NCI-H2196 (cell line): ENCODE measurements around the gene RNF114.
"Not testable (repeated sequence)": the region's sequence is repeated elsewhere in the genome, so short reads cannot be mapped to it uniquely, and the experiment has no call there.

Experiments
- DNase-seq: peaks from one replicate; lab custom pipeline; 2025; ENCODE audit not compliant: unreplicated experiment; lab: John Stamatoyannopoulos, UW

Gene RNF114

DNA sequence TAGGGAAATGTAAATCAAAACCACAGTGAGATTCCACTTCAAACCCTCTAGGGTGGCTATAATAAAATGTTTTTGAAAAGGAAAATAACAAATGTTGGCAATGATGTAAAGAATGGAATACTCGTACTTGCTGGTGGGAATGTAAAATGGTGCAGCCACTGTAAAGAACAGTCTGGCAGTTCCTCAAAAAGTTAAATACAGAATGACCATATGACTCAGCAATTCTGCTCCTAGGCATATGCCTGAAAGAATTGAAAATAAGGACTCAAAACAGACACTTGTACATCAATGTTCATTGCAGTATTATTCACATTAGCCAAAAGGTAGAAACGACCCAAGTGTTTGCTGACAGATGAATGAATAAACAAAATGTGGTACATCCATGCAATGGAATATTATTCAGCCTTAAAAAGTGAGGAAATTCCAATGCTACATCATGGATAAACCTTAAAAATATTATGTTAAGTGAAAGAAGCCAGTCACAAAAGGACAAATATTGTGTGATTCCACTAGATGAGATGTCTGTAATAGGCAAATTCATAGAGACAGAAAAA is 10.2 kb upstream of the RNF114 start:
- DNase-seq = no peak

DNA sequence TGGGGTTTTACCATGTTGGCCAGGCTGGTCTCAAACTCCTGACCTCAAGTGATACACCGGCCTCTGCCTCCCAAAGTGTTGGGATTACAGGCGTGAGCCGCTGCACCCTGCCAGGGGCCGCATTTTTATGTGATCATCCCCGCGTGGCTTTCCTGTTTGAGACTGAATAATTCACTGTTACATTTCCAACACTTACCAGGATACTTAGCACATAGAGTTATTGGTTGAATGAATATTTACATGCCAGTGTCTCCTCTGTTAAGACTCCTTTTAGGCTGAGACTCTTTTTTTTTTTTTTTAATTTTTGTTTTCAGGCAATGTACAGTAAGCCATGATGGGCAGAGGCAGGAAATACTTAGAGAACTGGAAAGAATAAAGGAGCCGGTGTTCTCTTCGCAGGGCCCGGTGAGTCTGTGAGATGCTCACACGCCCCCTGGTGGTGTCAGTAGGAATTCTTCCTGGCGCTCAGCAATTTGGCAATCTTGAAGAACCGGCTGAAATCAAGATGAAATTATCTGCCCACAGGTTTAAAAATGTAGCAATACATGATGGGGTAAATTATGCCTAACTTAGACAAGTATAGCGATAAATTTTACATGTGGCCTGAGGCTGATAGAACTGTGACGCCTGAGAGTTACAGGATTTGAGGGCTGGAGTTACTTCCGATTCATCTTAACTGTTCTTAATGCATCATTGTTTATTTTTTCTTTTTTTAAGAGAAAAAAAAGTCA is 7.6 kb upstream of the RNF114 start:
- DNase-seq = peak; percentile 75

DNA sequence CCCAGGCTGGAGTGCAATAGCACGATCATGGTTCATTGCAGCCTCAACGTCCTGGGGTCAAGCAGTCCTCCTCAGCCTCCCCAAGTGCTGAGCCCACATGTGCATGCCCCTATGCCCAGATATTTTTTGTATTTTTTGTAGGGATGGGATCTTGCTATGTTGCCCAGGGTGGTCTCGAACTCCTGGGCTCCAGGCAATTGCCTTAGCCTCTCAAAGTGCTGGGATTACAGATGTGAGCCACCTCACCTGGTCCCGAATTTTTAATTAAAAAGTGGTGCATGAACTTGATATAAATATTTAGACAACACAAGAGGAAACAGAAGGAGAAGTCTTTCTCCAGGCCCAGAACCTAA is 7.1 kb upstream of the RNF114 start:
- DNase-seq = no peak

DNA sequence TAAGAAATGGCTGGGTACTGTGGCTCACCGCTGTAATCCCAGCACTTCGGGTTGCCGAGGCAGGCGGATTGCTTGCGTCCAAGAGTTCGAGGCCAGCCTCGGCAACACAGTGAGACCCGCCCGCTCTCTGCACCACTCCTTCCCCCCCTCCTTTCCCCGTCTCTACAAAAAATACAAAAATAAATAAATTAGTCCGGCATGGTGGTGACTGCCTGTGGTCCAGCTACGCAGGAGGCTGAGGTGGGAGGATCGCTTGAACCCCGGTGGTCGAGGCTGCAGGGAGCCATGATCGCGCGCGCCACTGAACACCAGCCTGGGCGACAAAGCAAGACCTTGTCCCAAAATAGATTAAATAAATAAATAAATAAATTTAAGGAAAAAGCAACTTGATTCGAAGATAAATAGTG is 448 bp upstream of the RNF114 start:
- no peak for DNase-seq

DNA sequence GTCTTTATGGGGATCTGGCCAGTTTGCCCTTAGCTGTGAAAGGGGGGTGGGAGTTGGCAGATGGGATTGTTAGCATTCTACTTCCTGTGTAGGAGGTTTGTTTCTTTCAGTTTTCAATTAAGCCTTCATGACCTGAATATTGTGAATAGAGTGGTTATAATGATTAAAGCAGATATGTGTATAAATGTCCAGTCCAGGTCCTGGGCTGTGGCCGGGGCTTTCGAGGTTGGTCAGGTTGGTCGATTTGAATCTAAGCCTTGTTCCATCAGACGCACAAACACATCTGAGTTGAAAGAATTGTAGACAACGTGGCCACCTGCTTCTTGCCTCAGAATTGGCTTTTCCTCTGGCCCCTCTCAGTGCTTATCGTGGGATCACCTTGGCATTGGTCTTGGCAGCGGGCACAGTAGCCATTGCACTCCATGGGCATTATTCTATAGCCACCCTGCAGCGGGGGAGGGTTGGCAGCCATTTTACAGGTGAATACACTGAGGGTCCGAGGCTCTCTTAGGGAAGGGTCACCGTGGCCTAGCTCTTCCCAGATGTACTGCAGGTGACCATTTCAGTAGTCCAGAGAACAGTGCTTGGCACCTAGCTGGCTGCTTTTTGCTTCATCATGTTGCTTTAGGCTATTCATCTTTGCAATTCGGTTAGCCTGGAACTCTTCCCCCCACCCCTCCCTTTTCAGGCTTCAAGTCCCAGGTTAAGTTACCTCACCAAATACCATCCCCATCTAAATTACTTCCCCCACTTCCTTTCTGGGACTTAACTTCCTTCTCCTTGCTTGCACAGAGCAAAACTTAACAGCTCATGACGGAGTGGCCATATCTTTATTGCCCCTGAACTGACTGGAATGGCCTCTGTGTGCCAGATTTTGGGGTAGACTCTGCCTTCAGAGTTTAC is 1.1 kb downstream of the RNF114 start:
- DNase-seq = no peak

DNA sequence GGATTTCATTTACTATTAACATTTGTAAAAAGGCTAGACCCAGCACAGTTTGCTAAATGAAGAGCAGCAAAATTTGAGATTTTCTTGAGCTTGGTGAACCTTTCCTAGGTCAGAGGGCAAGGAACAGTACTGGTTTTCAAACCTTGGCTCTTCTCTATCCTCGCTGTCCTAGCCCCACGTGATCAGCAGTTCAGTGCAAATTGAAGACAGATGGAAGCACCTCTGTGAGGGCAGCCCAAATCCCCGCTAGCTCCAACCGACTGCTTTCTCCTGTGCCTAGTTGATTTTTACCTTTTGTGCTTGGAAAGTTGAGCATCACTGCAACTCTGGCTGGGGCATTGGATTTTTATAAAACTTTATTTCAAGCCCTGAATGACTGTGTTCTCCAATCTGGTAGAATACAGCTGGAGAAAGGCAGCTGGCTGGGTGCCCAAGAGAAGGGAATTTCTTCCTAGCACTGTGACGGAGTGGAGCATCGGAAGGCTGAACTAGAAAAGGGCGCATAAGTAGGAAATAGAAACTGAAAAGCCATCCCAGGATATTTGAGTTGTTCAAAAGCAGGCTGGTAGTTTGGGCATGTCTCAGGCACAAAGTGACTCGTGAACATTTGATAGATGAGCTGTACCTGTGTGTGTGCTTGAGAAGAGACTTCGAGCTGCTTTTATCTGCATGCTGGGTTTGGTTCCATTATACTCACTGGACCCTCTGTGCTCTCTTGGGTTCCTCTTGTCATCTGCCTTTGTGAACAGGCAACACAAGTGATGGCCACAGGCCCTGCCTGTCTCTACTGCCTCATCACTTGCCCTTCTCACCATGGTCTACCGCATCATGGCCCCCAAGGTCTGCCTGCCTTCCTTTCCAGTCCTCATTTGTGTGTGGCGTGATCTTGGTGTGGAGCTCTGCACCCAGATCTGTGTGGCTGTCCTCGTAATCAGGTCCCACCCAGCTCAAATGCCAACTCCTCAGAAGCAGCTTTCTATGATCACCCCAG is 2.3 kb downstream of the RNF114 start:
- DNase-seq = no peak

DNA sequence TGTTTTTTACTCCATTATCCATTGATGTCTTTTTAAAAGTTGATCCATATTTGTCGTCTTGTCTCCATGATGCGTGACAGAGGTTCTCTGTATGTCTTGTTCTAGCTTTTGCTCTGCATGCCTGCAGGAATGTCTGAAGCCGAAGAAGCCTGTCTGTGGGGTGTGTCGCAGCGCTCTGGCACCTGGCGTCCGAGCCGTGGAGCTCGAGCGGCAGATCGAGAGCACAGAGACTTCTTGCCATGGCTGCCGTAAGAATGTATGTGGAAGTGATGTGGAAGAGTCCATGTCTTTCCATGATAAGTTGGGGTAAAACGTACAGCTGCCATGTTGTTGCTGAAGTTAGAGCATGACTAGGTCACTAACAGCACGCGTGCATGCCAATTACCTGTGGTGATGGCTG is 5.3 kb downstream of the RNF114 start:
- no peak for DNase-seq

DNA sequence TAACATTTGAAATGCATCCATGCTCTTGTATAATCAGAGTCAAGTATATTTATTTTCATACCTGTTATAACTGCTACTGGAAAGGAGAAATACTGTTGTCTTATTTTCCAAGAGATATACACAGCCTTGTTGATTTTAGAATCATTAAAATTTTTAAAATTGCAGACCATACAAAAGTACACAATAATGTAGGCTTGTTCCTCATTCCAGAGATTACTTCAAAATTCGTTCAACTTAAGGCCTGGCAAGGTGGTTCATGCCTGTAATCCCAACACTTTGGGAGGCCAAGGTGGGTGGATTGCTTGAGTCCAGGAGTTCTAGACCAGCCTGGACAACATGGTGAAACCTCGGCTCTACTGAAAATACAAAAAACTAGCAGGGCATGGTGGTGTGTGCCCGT is 6.1 kb downstream of the RNF114 start:
- DNase-seq = no peak

DNA sequence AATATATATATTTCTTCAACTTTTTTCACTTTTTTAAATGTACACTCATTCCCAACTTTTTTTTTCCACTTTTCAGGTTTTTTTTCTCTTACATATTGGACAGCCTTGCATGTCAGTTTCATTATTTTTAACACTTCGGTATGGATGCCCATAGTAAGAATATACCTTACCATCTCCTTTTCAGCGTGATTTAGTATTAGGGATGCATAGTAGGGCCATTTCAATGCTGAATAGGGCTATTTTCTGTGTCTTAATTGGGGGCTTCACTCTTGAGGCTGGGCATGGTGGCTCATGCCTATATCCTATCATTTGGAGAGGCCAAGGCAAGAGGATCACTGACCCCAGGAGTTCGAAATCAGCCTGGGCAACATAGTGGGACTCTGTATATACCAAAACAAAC is 6.7 kb downstream of the RNF114 start:
- DNase-seq = no peak

DNA sequence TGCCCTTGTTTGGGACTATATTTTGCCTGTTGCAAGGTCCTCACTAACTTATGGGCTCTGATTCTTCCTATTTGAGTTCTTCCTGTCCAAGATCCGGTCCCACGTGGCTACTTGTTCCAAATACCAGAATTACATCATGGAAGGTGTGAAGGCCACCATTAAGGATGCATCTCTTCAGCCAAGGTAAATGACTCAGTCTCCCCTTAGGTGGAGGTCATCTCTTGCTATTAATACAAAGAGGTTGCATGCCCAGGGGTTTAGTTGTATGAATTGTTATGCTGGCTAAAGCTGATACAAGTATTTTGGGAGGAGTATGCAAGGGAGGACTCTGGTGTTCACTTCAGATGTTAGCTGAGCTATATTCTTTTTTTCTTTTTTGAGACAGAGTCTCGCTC is 9.1 kb downstream of the RNF114 start:
- DNase-seq = no peak

DNA sequence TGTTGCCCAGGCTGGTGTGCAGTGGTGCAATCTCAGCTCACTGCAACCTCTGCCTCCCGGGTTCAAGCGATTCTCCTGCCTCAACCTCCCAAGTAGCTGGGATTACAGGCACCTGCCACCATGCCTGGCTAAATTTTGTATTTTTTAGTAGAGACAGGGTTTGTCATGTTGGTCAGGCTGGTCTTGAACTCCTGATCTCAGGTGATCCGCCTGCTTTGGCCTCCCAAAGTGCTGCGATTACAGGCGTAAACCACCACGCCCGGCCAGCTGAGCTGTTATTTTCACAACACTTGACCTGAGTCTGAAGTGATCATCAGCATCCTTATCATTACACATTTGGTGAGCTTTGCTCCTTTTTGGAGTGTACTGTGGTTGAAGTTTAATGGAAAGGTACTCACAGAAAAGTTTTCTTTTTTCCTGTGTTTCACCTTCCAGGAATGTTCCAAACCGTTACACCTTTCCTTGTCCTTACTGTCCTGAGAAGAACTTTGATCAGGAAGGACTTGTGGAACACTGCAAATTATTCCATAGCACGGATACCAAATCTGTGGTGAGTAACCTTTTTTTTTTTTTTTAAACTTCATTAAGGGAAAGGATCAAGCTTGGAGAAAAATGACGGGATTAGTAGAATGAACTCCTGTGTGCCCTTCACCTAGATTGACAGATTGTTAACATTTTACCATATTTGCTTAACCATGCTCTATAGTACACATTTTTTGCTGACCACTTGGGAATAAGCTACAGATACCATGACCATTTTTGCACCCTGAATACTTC is 9.7 kb downstream of the RNF114 start:
- no peak for DNase-seq

DNA sequence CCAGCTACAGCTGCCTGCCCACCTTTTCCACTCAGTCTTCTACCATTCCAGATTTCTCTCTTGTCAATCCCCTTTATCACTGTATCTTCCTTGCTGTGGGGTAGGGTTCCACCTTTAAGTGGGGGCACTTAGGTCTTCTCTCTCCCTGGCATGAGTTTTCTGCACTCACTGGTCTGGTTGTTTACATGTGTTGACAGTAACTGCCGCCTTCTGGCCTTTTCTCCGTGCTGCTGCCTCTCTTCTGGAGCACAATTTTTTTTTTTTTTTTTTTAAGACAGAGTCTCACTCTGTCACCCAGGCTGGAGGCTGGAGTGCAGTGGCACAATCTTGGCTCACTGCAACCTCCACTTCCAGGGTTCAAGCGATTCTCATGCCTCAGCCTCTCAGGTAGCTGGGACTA is 12.0 kb downstream of the RNF114 start:
- DNase-seq = no peak

DNA sequence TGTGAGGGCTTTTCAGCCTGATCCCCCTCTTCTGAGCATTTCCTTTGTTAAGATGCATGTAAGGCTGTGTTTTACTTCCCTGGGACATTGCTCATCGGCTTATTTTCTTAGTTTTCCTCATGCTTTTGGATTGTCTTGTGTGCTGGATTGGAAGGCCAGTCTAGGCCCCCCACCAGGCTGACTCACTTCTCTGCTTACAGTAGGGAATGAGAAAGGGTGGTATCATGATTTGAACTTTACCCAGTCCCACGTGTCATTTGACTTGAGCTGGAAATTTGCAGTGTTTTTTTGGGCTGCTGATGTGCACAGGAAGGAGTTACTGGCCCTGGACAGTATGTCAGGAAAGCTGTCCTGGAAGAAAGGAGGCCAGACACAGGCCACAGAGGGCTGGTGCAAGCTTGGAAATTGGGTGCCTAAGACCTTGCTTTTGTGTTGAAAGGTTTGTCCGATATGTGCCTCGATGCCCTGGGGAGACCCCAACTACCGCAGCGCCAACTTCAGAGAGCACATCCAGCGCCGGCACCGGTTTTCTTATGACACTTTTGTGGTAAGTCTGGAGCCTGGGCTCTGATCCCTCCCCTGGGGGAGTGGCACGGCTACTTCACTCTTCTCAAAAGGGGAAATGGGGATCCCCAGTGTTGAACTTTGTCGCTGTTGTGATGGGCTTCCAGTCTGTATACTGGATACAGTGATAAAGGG is 12.8 kb downstream of the RNF114 start:
- no peak for DNase-seq

DNA sequence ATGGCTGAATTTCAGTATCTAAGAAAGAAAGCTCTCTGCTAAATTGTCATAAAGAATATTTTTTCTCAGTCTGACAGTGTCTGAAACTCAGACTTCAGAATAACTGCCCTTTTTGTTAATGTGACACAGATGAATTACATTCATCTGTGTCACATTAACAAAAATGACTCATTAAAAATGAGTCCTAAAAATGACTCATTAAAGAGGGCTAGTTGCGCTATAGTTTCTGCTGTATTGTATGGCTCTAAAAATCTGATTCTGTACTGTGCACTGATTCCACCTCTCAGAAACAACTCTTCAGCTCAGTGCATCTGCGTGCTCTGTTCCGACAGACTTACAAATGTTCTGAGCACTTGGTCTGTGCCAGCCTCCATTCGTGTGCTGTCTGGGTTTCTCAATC is 15.0 kb downstream of the RNF114 start:
- DNase-seq = no peak

DNA sequence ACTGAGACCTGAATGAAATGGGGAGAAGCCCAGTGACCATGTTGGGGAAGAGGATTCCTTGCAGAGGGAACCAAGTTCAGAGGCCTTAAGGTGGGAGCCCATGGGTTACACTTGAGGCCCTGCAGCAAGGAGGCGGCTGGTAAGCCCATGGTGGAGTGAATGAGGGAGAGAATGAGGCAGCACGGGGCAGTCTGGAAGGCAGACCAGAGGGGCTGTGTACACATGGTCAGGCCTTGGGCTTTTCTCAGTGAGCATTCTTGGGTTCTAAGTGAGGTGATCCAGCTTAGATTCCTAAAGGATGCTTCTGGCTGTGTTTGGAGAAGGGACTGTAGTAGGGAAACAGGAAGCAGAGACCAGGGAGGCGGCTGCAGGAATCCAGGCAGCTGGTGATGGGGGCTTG is 19.0 kb downstream of the RNF114 start:
- DNase-seq = no peak

DNA sequence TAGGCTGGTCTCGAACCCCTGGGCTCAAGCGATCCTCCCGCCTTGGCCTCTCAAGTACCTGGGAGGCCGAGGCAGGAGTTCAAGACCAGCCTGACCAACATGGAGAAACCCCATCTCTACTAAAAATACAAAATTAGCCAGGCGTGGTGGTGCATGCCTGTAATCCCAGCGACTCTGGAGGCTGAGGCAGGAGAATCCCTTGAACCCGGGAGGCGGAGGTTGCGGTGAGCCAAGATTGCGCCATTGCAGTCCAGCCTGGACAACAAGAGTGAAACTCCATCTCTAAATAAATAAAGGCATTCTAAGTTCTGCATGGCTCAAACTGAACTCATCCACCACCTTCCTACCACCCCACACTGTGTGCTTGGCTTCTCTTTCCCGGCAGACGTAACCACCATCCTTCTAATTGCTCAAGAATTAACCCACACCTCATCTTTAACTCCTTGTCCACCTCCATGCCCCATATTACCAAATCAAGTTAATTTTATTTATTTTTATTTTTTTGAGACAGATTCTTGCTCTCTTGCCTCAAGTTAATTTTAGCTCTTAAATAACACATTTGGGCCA is 19.7 kb downstream of the RNF114 start:
- DNase-seq = not testable (repeated sequence)

DNA sequence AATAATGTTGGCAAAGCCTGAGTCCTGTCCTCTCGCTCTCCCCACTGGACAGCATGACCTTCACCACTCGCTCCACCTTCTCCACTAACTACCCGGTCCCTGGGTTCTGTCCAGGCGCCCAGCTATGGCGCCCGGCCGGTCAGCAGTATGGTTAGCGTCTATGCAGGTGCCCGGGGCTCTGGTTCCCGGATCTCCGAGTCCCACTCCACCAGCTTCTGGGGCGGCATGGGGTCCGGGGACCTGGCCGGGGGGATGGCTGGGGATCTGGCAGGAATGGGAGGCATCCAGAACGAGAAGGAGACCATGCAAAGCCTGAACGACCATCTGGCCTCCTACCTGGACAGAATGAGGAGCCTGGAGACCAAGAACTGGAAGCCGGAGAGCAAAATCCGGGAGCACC is 20.5 kb downstream of the RNF114 start:
- DNase-seq = no peak

DNA sequence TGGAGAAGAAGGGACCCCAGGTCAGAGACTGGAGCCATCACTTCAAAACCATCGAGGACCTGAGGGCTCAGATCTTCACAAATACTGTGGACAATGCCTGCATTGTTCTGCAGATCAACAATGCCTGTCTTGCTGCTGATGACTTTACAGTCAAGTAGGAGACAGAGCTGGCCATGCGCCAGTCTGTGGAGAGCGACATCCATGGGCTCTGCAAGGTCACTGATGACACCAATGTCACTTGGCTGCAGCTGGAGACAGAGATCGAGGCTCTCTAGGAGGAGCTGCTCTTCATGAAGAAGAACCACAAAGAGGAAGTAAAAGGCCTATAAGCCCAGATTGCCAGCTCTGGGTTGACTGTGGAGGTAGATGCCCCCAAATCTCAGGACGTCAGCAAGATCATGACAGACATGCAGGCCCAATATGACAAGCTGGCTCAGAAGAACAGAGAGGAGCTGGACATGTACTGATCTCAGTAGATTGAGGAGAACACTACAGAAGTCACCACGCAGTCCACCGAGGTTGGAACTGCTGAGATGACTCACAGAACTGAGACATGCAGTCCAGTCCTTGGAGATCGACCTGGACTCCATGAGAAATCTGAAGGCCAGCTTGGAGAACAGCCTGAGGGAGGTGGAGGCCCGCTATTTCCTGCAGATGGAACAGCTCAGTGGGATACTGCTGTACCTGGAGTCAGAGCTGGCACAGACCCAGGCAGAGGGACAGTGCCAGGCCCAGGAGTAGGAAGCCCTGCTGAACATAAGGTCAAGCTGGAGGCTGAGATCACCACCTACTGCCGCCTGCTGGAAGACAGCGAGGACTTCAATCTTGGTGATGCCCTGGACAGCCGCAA is 21.1 kb downstream of the RNF114 start:
- peak; percentile 30 for DNase-seq
